HepG2 (cell line): Measurements from ENCODE around the gene VPS13D.

Experiments used
- CBX5 ChIP-seq: sonication (generic); formaldehyde crosslinking; IDR thresholded peaks from 2 replicates; pipeline ENCODE4 v1.4.0; 2020; ENCODE audit warnings: missing genetic modification reagents, borderline replicate concordance
- CTCF ChIP-seq: sonication (generic); formaldehyde crosslinking; IDR thresholded peaks from 2 replicates; pipeline ENCODE4 v1.5.0; 2020; ENCODE audit warnings: mild to moderate bottlenecking, missing genetic modification reagents, moderate library complexity
- ZNF138 ChIP-seq: sonication (generic); formaldehyde crosslinking; IDR thresholded peaks from 2 replicates; pipeline ENCODE4 v1.5.0; 2020; ENCODE audit warnings: mild to moderate bottlenecking, low read depth, missing genetic modification reagents
- ZNF746 ChIP-seq: sonication (generic); formaldehyde crosslinking; IDR thresholded peaks from 2 replicates; pipeline ENCODE4 v1.8.0; 2022; ENCODE audit warnings: mild to moderate bottlenecking, missing genetic modification reagents

- TF ChIP-seq ZNF138 (no peak), CTCF (CRISPR knock-in tag) (no peak), ZNF746 (CRISPR knock-in tag) (no peak), CBX5 (CRISPR knock-in tag) (no peak)
These were observed 170.3 kb downstream of the VPS13D start for GRCh38 chr1:12400027-12400693.
